Hepatocyte (in vitro differentiated cells): Measurements from ENCODE around the gene SLC1A6.

Experiments
- EZH2phosphoT487 ChIP-seq: fragments of 200-600 bp; sonication (generic); IDR thresholded peaks from one replicate; pipeline ENCODE4 v1.6.1; 2018; ENCODE audit warnings: antibody characterized with exemption, mild to moderate bottlenecking, low read depth, moderate library complexity; ENCODE audit not compliant: unreplicated experiment, severe bottlenecking
- TF ChIP-seq, protein P1 (sequence below): fragments of 200-600 bp; sonication (generic); IDR thresholded peaks from 2 replicates; pipeline ENCODE4 v1.5.1; 2016; ENCODE audit warnings: antibody characterized with exemption, mild to moderate bottlenecking; ENCODE audit not compliant: poor library complexity

DNA sequence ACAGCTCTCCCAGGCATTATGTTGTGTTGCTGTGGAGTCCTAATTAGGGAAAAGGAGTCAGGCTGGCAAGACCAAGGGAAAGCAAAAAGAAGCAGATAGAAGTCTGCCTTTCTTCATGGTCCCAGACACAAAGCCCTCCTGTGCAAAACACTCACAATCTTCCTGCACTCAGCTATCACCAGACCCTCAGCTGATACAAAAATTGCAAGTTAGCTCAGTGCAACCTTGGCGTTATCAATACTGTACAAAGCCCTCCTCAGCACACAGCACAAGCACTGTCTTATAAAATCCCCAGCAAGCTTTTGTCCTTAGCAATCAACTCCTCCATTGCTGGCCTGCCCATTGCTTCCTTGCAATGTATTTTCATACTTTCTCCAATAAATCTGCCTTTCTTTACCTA lies 35.2 kb downstream of the SLC1A6 start:
- TF ChIP-seq, protein P1, sequence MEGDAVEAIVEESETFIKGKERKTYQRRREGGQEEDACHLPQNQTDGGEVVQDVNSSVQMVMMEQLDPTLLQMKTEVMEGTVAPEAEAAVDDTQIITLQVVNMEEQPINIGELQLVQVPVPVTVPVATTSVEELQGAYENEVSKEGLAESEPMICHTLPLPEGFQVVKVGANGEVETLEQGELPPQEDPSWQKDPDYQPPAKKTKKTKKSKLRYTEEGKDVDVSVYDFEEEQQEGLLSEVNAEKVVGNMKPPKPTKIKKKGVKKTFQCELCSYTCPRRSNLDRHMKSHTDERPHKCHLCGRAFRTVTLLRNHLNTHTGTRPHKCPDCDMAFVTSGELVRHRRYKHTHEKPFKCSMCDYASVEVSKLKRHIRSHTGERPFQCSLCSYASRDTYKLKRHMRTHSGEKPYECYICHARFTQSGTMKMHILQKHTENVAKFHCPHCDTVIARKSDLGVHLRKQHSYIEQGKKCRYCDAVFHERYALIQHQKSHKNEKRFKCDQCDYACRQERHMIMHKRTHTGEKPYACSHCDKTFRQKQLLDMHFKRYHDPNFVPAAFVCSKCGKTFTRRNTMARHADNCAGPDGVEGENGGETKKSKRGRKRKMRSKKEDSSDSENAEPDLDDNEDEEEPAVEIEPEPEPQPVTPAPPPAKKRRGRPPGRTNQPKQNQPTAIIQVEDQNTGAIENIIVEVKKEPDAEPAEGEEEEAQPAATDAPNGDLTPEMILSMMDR, result no peak
- no peak for TF ChIP-seq EZH2phosphoT487
